Measurements from ENCODE around the gene PRKCA. TPM values are rescaled to one million over a fixed set of nuclear protein-coding genes. Genes with fewer than 3 reads are reported as not detected.

The PRKCA gene
- total RNA-seq, 4 donors from 2014 or later: 24.5 to 61.9 (median 40.8) TPM

GRCh38 chr17:66841328-66841727, 538.9 kb downstream of the PRKCA start:
- no peak for TF ChIP-seq POLR2A (IDR thresholded peaks at IDR 0.05; ENCODE audit: low read depth)
- TF ChIP-seq EP300 (IDR thresholded peaks at IDR 0.05): no peak
- TF ChIP-seq POLR2AphosphoS5 (IDR thresholded peaks at IDR 0.05): no peak
- no peak for TF ChIP-seq CTCF (IDR thresholded peaks at IDR 0.05)
- no peak overlapping the region for H3K4me3 ChIP-seq
- DNase-seq (ENCODE audit: extremely low spot score): no peak
- H3K36me3 ChIP-seq: no peaks in the 10 kb centered on the region
- 35% methylated on average over 4 of the region's 4 CpGs for WGBS
- H3K27me3 ChIP-seq: peaks cover 0 to 50% (median 0%) of the 10 kb centered on the region in 4 donors
- no peaks in the 10 kb centered on the region for H3K9me3 ChIP-seq
- no peak overlapping the region for H3K27ac ChIP-seq (replicated peaks in 1 of 4)
- intact Hi-C loops (cut with DNase I): no loop called here
- H3K4me1 ChIP-seq: no peaks in the 10 kb centered on the region

GRCh38 chr17:66841744-66842143, 539.3 kb downstream of the PRKCA start:
- TF ChIP-seq POLR2AphosphoS5 (IDR thresholded peaks at IDR 0.05) (no peak), CTCF (IDR thresholded peaks at IDR 0.05) (no peak), POLR2A (IDR thresholded peaks at IDR 0.05; ENCODE audit: low read depth) (no peak), EP300 (IDR thresholded peaks at IDR 0.05) (no peak)
- intact Hi-C loops (cut with DNase I): no loop called here
- no peaks in the 10 kb centered on the region for H3K36me3 ChIP-seq
- no peaks in the 10 kb centered on the region for H3K9me3 ChIP-seq
- DNase-seq (ENCODE audit: extremely low spot score): no peak
- H3K4me3 ChIP-seq: no peak overlapping the region
- WGBS: 56% methylated on average over 3 of the region's 4 CpGs
- H3K27me3 ChIP-seq: peaks cover 0 to 46% (median 0%) of the 10 kb centered on the region in 4 donors
- H3K27ac ChIP-seq (replicated peaks in 1 of 4): no peak overlapping the region
- no peaks in the 10 kb centered on the region for H3K4me1 ChIP-seq

GRCh38 chr17:66842505-66842904, 540.1 kb downstream of the PRKCA start:
- Histone ChIP-seq H3K27ac (replicated peaks in 1 of 4) (no peak overlapping the region), H3K9me3 (no peaks in the 10 kb centered on the region), H3K27me3 (peaks cover 0 to 38% (median 0%) of the 10 kb centered on the region in 4 donors), H3K36me3 (no peaks in the 10 kb centered on the region), H3K4me1 (no peaks in the 10 kb centered on the region), H3K4me3 (no peak overlapping the region)
- 76% methylated on average over 5 of the region's 5 CpGs for WGBS
- intact Hi-C loops (cut with DNase I): no loop called here
- no peak for DNase-seq (ENCODE audit: extremely low spot score)
- TF ChIP-seq POLR2AphosphoS5 (IDR thresholded peaks at IDR 0.05): no peak
- no peak for TF ChIP-seq CTCF (IDR thresholded peaks at IDR 0.05)

GRCh38 chr17:66842959-66843358, 540.5 kb downstream of the PRKCA start:
- WGBS: 98% methylated on average over 3 of the region's 3 CpGs
- Histone ChIP-seq H3K9me3 (no peaks in the 10 kb centered on the region), H3K27me3 (peaks cover 0 to 37% (median 0%) of the 10 kb centered on the region in 4 donors), H3K4me3 (no peak overlapping the region), H3K27ac (replicated peaks in 1 of 4) (no peak overlapping the region), H3K4me1 (no peaks in the 10 kb centered on the region), H3K36me3 (no peaks in the 10 kb centered on the region)
- intact Hi-C loops (cut with DNase I): no loop called here
- TF ChIP-seq POLR2AphosphoS5 (IDR thresholded peaks at IDR 0.05) (no peak), CTCF (IDR thresholded peaks at IDR 0.05) (no peak), POLR2A (IDR thresholded peaks at IDR 0.05; ENCODE audit: low read depth) (no peak), EP300 (IDR thresholded peaks at IDR 0.05) (no peak)
- no peak for DNase-seq (ENCODE audit: extremely low spot score)

- H3K4me1 ChIP-seq: no peaks in the 10 kb centered on the region
- H3K4me3 ChIP-seq: no peak overlapping the region
- H3K36me3 ChIP-seq: no peaks in the 10 kb centered on the region
- intact Hi-C loops (cut with DNase I): no loop called here
- TF ChIP-seq EP300 (IDR thresholded peaks at IDR 0.05) (no peak), POLR2A (IDR thresholded peaks at IDR 0.05; ENCODE audit: low read depth) (no peak), CTCF (IDR thresholded peaks at IDR 0.05) (no peak), POLR2AphosphoS5 (IDR thresholded peaks at IDR 0.05) (no peak)
- H3K27me3 ChIP-seq: peaks cover 0 to 37% (median 0%) of the 10 kb centered on the region in 4 donors
- 43% methylated on average over 4 of the region's 4 CpGs for WGBS
- no peaks in the 10 kb centered on the region for H3K9me3 ChIP-seq
- H3K27ac ChIP-seq (replicated peaks in 1 of 4): no peak overlapping the region
- no peak for DNase-seq (ENCODE audit: extremely low spot score)
Measured at GRCh38 chr17:66843627-66844026, 541.2 kb downstream of the PRKCA start.
